OCI-LY1 (cell line): Measurements from ENCODE around the gene SIAE.

Experiments
- H2AFZ ChIP-seq: fragments of 200-600 bp; sonication (generic), shearing (Covaris generic); 2 replicates; pipeline ENCODE4 v1.6.0; 2014; ENCODE audit warnings: antibody characterized with exemption, mild to moderate bottlenecking, low read length
- H3F3A ChIP-seq: fragments of 200-600 bp; sonication (generic), shearing (Covaris generic); 2 replicates; pipeline ENCODE4 v1.6.0; 2014; ENCODE audit warnings: mild to moderate bottlenecking, antibody characterized with exemption, low read length, moderate library complexity; ENCODE audit not compliant: insufficient read depth
- H3K27ac ChIP-seq: fragments of 200-600 bp; sonication (generic); 2 replicates; pipeline ENCODE4 v1.5.1; 2014; ENCODE audit warnings: low read length, mixed run types, mild to moderate bottlenecking, low read depth; ENCODE audit not compliant: poor library complexity, severe bottlenecking
- H3K27me3 ChIP-seq: fragments of 200-600 bp; sonication (generic); 2 replicates; pipeline ENCODE4 v1.6.0; 2014; ENCODE audit warnings: antibody characterized with exemption, mild to moderate bottlenecking, low read length, moderate library complexity; ENCODE audit not compliant: insufficient read depth
- H3K36me3 ChIP-seq: fragments of 200-600 bp; sonication (generic); 2 replicates; pipeline ENCODE4 v1.6.1; 2014; ENCODE audit warnings: mild to moderate bottlenecking, antibody characterized with exemption, low read length, moderate library complexity, mixed read lengths; ENCODE audit not compliant: insufficient read depth
- H3K4me1 ChIP-seq: fragments of 200-600 bp; sonication (generic); 2 replicates; pipeline ENCODE4 v1.5.1; 2014; ENCODE audit warnings: mild to moderate bottlenecking, low read length, moderate library complexity; ENCODE audit not compliant: insufficient read depth, severe bottlenecking
- H3K4me2 ChIP-seq: fragments of 200-600 bp; sonication (generic), shearing (Covaris generic); 2 replicates; pipeline ENCODE4 v1.6.1; 2014; ENCODE audit warnings: low read length
- H3K4me3 ChIP-seq: fragments of 200-600 bp; sonication (generic); 2 replicates; pipeline ENCODE4 v1.5.1; 2014; ENCODE audit warnings: low read length, low read depth, mild to moderate bottlenecking, mixed read lengths; ENCODE audit not compliant: poor library complexity, severe bottlenecking
- H3K79me2 ChIP-seq: fragments of 200-600 bp; shearing (Covaris generic); 2 replicates; pipeline ENCODE4 v1.6.1; 2016; ENCODE audit warnings: mixed run types, low read length, mixed read lengths; ENCODE audit not compliant: insufficient read depth
- H3K9ac ChIP-seq: fragments of 200-600 bp; sonication (generic), shearing (Covaris generic); 2 replicates; pipeline ENCODE4 v1.6.1; 2014; ENCODE audit warnings: mild to moderate bottlenecking, low read length, mixed read lengths
- H3K9me2 ChIP-seq: fragments of 200-600 bp; sonication (generic), shearing (Covaris generic); 2 replicates; pipeline ENCODE4 v1.6.1; 2014; ENCODE audit warnings: low read depth, mild to moderate bottlenecking, low read length, mixed read lengths
- H3K9me3 ChIP-seq: fragments of 200-600 bp; shearing (Covaris generic); 2 replicates; pipeline ENCODE4 v1.6.1; 2014; ENCODE audit warnings: low read length, mixed read lengths
- H4K20me1 ChIP-seq: fragments of 200-600 bp; sonication (generic), shearing (Covaris generic); 2 replicates; pipeline ENCODE4 v1.6.0; 2016; ENCODE audit warnings: mild to moderate bottlenecking, low read length; ENCODE audit not compliant: insufficient read depth
- CTCF ChIP-seq: fragments of 200-600 bp; sonication (generic), shearing (Covaris generic); IDR thresholded peaks from 2 replicates; pipeline ENCODE4 v1.5.1; 2017; ENCODE audit warnings: mild to moderate bottlenecking, antibody characterized with exemption, low read length, moderate library complexity, mixed read lengths
- EZH2 ChIP-seq: fragments of 200-600 bp; sonication (generic), shearing (Covaris generic); IDR thresholded peaks from 2 replicates; pipeline ENCODE4 v1.8.0; 2017; ENCODE audit warnings: borderline replicate concordance, mixed run types, mild to moderate bottlenecking, antibody characterized with exemption, low read length, moderate library complexity, mixed read lengths

The SIAE gene

GRCh38 chr11:124676386-124676785 lies 2.8 kb upstream of the SIAE start:
- Histone ChIP-seq H3K9me3 (no peaks in the 10 kb centered on the region), H3K36me3 (no peaks in the 10 kb centered on the region), H3F3A (no peaks in the 10 kb centered on the region), H3K9ac (no peak overlapping the region), H3K9me2 (no peaks in the 10 kb centered on the region), H4K20me1 (no peaks in the 10 kb centered on the region), H3K27ac (no peak overlapping the region), H3K79me2 (no peaks in the 10 kb centered on the region), H3K4me1 (peaks cover 13% of the 10 kb centered on the region), H3K4me2 (no peak overlapping the region), H3K4me3 (no peak overlapping the region), H2AFZ (no peak overlapping the region), H3K27me3 (no peaks in the 10 kb centered on the region)
- TF ChIP-seq EZH2 (no peak), CTCF (no peak)

- Histone ChIP-seq H3K79me2 (no peaks in the 10 kb centered on the region), H3K4me1 (peaks cover 13% of the 10 kb centered on the region), H2AFZ (no peak overlapping the region), H3K9me2 (no peaks in the 10 kb centered on the region), H3K4me2 (peak overlapping the region; percentile 88), H3K36me3 (no peaks in the 10 kb centered on the region), H3K27ac (no peak overlapping the region), H3K27me3 (no peaks in the 10 kb centered on the region), H4K20me1 (no peaks in the 10 kb centered on the region), H3F3A (no peaks in the 10 kb centered on the region), H3K9me3 (no peaks in the 10 kb centered on the region), H3K4me3 (peak overlapping the region; percentile 78), H3K9ac (no peak overlapping the region)
- TF ChIP-seq EZH2 (no peak), CTCF (no peak)
Observed at GRCh38 chr11:124674571-124674970, 1.0 kb upstream of the SIAE start.

- H3K27ac ChIP-seq: no peak overlapping the region
- no peaks in the 10 kb centered on the region for H4K20me1 ChIP-seq
- no peaks in the 10 kb centered on the region for H3K9me2 ChIP-seq
- peak overlapping the region; percentile 78 for H3K4me3 ChIP-seq
- no peaks in the 10 kb centered on the region for H3K9me3 ChIP-seq
- H3F3A ChIP-seq: no peaks in the 10 kb centered on the region
- no peak for TF ChIP-seq EZH2
- TF ChIP-seq CTCF: no peak
- H2AFZ ChIP-seq: no peak overlapping the region
- no peaks in the 10 kb centered on the region for H3K36me3 ChIP-seq
- peaks cover 13% of the 10 kb centered on the region for H3K4me1 ChIP-seq
- H3K79me2 ChIP-seq: no peaks in the 10 kb centered on the region
- H3K4me2 ChIP-seq: peak overlapping the region; percentile 88
- H3K9ac ChIP-seq: peak overlapping the region; percentile 77; the same call in 1 of the 2 replicates
- H3K27me3 ChIP-seq: no peaks in the 10 kb centered on the region
Observed at GRCh38 chr11:124674168-124674517, 604 bp upstream of the SIAE start.
